ENCODE measurements around the gene WNT6. TPM values are rescaled to one million over a fixed set of nuclear protein-coding genes. Genes with fewer than 3 reads are reported as not detected.

Gene WNT6
- total RNA-seq, 1 donor from 2014 or later, result not detected

- peaks cover 12% of the 10 kb centered on the region for H3K4me1 Mint-ChIP-seq (ENCODE audit: unreplicated experiment)
- H3K27ac Mint-ChIP-seq (ENCODE audit: unreplicated experiment), result no peak overlapping the region
- TF ChIP-seq CTCF (IDR thresholded peaks at IDR 0.05; ENCODE audit: unreplicated experiment), result no peak
- H3K4me3 Mint-ChIP-seq (ENCODE audit: unreplicated experiment), result no peak overlapping the region
- peaks cover 48% of the 10 kb centered on the region for H3K27me3 Mint-ChIP-seq (ENCODE audit: unreplicated experiment)
- no peaks in the 10 kb centered on the region for H3K9me3 Mint-ChIP-seq (ENCODE audit: unreplicated experiment)
- no peak for DNase-seq (ENCODE audit: low spot score)
- peaks cover 5% of the 10 kb centered on the region for H3K36me3 Mint-ChIP-seq (ENCODE audit: low read depth, unreplicated experiment)
These were observed 13.2 kb downstream of the WNT6 start for GRCh38 chr2:218872645-218873358.

GRCh38 chr2:218873359-218874194 is 14.0 kb downstream of the WNT6 start:
- Mint-ChIP-seq H3K9me3 (ENCODE audit: unreplicated experiment) (no peaks in the 10 kb centered on the region), H3K4me1 (ENCODE audit: unreplicated experiment) (peaks cover 12% of the 10 kb centered on the region), H3K4me3 (ENCODE audit: unreplicated experiment) (no peak overlapping the region), H3K36me3 (ENCODE audit: low read depth, unreplicated experiment) (peaks cover 5% of the 10 kb centered on the region), H3K27ac (ENCODE audit: unreplicated experiment) (no peak overlapping the region), H3K27me3 (ENCODE audit: unreplicated experiment) (peaks cover 48% of the 10 kb centered on the region)
- TF ChIP-seq CTCF (IDR thresholded peaks at IDR 0.05; ENCODE audit: unreplicated experiment), result no peak
- DNase-seq (ENCODE audit: low spot score), result no peak

GRCh38 chr2:218875692-218876246 is 16.2 kb downstream of the WNT6 start:
- TF ChIP-seq CTCF (IDR thresholded peaks at IDR 0.05; ENCODE audit: unreplicated experiment), result no peak
- Mint-ChIP-seq H3K27ac (ENCODE audit: unreplicated experiment) (no peak overlapping the region), H3K27me3 (ENCODE audit: unreplicated experiment) (peaks cover 48% of the 10 kb centered on the region), H3K36me3 (ENCODE audit: low read depth, unreplicated experiment) (peaks cover 5% of the 10 kb centered on the region), H3K9me3 (ENCODE audit: unreplicated experiment) (no peaks in the 10 kb centered on the region), H3K4me1 (ENCODE audit: unreplicated experiment) (peaks cover 16% of the 10 kb centered on the region), H3K4me3 (ENCODE audit: unreplicated experiment) (no peak overlapping the region)
- no peak for DNase-seq (ENCODE audit: low spot score)

- peak overlapping the region; percentile 42 for H3K27ac Mint-ChIP-seq (ENCODE audit: unreplicated experiment)
- no peaks in the 10 kb centered on the region for H3K9me3 Mint-ChIP-seq (ENCODE audit: unreplicated experiment)
- H3K36me3 Mint-ChIP-seq (ENCODE audit: low read depth, unreplicated experiment), result peaks cover 5% of the 10 kb centered on the region
- H3K27me3 Mint-ChIP-seq (ENCODE audit: unreplicated experiment), result peaks cover 52% of the 10 kb centered on the region
- no peak overlapping the region for H3K4me3 Mint-ChIP-seq (ENCODE audit: unreplicated experiment)
- peak; percentile 93 for TF ChIP-seq CTCF (IDR thresholded peaks at IDR 0.05; ENCODE audit: unreplicated experiment)
- peak; percentile 77 for DNase-seq (ENCODE audit: low spot score)
- H3K4me1 Mint-ChIP-seq (ENCODE audit: unreplicated experiment), result peaks cover 14% of the 10 kb centered on the region
These were observed 17.1 kb downstream of the WNT6 start for GRCh38 chr2:218876562-218877219.
